DMS114 treated with DMSO at 0.1 percent for 48 hours (cell line): ENCODE results near the gene GIGYF2.
A peak's percentile ranks its signal among the peaks of the same experiment; 100 is the strongest.
"Not testable (repeated sequence)": the region's sequence is repeated elsewhere in the genome, so short reads cannot be mapped to it uniquely, and the experiment has no call there.

Experiments used
- DNase-seq: peaks from one replicate; lab custom pipeline; 2025; ENCODE audit not compliant: unreplicated experiment; lab: John Stamatoyannopoulos, UW

Gene GIGYF2, protein sequence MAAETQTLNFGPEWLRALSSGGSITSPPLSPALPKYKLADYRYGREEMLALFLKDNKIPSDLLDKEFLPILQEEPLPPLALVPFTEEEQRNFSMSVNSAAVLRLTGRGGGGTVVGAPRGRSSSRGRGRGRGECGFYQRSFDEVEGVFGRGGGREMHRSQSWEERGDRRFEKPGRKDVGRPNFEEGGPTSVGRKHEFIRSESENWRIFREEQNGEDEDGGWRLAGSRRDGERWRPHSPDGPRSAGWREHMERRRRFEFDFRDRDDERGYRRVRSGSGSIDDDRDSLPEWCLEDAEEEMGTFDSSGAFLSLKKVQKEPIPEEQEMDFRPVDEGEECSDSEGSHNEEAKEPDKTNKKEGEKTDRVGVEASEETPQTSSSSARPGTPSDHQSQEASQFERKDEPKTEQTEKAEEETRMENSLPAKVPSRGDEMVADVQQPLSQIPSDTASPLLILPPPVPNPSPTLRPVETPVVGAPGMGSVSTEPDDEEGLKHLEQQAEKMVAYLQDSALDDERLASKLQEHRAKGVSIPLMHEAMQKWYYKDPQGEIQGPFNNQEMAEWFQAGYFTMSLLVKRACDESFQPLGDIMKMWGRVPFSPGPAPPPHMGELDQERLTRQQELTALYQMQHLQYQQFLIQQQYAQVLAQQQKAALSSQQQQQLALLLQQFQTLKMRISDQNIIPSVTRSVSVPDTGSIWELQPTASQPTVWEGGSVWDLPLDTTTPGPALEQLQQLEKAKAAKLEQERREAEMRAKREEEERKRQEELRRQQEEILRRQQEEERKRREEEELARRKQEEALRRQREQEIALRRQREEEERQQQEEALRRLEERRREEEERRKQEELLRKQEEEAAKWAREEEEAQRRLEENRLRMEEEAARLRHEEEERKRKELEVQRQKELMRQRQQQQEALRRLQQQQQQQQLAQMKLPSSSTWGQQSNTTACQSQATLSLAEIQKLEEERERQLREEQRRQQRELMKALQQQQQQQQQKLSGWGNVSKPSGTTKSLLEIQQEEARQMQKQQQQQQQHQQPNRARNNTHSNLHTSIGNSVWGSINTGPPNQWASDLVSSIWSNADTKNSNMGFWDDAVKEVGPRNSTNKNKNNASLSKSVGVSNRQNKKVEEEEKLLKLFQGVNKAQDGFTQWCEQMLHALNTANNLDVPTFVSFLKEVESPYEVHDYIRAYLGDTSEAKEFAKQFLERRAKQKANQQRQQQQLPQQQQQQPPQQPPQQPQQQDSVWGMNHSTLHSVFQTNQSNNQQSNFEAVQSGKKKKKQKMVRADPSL (N-terminal part only)

DNA sequence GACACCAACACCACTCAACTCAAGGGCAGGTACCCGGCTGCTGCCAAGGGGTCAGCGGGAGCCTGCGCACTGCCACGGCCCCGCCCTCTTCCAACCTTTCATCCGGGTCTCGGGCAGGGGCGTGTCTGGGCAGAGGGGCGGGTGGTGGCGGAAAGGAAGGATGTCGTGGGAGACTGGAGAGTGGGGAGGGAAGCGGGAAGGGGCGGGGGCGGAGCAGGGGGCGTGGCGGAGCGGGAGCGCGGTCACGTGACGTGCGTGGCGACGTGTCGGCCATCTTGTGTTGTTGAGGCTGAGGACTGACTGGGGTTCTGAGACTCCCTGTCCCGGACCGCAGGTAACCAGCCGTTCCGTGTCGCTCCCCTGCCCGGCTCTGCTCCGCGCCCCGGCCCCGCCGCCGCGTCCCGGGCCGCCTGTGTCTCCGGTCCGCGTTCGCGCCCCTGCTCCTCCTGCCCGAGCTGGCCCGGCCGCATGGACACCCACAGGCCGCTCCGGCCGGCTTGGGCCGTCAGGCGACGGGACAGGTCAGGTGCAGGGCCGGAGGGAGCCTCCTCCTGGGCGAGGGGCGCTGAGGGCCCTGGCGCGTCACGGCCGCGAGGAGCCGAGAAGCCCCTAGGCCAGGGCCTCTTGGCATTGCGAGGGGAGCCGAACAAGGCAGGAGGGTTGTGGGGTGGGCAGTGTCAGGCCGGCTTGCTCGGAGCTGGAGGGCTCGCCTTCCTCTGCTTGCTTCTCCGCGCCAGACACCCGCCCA lies at the start of gene GIGYF2:
Gene GIGYF2, plus strand, starts transcription at position 273 of the 748 bp plus-strand sequence. CDS start 37,867 bp downstream, outside the sequence.
- peak; percentile 92 for DNase-seq

DNA sequence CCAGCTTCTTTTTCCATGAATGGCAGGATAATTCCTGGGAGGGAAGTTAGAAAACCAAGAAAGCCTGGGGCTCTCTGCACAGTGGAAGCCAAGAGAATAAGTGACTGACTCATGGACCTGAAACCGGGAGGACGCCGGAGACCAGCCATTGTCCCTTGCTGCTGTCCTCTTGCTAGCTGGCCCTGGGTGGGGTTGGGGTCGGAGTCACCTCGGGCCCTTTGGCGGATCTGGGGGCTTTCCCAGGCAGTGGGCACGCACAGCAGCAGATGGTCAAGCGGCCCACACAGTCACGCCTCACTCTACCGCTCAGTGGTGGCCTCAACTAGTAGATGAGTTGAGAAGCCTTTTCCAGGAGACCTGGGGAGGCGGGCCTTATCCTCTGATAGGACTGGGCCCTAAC lies 48.1 kb upstream of the GIGYF2 start:
- DNase-seq, result no peak

DNA sequence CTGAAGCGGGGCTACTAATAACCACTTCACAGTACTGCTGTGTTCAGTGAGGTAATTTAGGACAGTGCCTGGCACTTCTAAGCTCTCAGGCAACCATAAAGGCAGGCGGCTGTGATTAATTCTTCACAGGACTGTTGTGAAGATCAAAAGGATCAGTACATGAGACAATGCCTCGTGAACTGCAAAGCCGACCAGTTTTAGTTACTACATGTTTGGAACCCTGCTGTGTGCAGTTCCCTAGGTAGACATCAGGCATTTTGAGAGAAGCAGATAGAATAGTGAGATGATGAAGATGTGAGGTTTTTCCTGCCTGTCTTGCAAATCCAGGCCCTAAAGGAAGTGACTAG lies 44.7 kb upstream of the GIGYF2 start:
- no peak for DNase-seq

DNA sequence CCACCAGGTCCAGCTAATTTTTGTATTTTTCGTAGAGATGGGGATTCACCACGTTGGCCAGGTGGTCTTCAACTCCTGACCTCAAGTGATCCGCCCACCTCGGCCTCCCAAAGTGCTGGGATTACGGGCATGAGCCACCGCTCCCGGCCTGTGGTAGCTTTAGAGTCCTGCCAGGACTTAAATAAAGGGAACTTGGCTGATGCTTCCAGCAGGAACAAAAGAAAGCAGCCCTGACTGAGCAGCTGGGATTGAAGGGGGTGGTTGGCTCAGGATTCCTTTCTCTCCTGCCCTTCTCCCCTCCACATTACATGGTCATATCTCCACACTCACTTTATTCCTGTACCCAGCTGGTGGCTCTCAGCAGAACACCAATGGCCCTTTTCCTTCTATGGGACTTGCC lies 43.7 kb upstream of the GIGYF2 start:
- DNase-seq, result no peak

DNA sequence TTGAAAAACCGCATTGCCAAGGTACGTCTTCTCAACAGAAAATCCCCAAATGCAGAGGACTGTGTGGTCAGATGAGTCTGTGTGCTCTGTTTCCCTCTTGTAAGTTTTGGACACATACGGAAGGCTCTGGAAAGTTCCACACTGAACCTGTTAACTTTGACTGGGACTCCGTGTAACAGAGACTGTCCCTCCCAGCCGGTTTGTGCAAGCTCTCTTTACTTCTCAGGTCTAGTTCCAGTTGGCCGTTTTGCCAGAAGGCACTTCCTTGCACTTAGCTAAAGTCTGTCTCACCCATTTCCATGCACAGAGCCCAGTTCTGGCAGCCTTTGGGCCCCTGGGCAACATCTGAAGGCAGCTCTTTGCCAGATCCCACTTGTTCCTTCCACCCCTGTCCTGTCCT lies 41.7 kb upstream of the GIGYF2 start:
- no peak for DNase-seq

DNA sequence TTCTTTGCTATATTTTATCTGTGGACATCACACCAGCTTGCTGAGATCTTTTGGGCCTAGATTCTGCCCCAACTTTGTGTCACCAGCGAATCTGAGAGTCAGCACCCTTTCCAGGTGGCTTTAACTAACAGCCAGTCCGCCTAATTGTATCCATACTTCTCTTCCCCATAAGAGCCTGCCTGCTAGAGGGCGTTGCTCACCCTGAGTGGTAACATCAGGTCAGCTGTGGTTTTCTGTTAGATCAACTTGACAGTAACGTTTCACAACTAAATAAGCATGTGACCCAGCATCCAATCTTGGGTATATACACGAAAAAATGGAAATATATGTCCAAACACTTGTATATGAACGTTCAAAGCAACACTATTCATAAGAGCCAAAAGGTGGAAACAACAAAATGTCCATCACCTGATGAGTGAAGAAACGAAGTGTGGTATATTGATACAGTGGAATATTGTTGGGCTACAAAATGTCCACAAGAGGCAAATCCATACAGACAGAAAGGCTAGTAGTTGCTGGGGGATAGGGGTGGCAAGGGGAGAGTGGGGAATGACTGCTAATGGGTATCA lies 38.8 kb upstream of the GIGYF2 start:
- no peak for DNase-seq

DNA sequence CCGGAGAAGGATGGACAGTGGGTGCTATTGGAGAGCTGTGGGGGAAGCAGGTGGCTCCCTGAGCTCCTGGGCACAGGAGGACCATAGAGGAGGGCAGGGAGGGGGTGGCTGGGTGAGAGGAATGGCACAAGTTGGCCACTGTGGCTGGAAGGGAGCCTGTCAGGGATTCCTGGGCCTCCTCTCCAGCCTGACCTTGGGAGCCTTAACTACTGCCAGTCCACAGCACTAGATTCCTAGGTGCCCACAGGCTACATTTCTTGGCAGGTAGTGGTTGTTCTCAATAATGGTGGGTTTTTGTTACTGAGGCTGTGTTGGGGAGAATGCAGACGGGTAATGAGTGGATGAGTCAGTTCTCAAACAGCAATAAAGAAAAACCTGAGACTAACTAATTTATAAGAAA lies 37.8 kb upstream of the GIGYF2 start:
- DNase-seq, result no peak

DNA sequence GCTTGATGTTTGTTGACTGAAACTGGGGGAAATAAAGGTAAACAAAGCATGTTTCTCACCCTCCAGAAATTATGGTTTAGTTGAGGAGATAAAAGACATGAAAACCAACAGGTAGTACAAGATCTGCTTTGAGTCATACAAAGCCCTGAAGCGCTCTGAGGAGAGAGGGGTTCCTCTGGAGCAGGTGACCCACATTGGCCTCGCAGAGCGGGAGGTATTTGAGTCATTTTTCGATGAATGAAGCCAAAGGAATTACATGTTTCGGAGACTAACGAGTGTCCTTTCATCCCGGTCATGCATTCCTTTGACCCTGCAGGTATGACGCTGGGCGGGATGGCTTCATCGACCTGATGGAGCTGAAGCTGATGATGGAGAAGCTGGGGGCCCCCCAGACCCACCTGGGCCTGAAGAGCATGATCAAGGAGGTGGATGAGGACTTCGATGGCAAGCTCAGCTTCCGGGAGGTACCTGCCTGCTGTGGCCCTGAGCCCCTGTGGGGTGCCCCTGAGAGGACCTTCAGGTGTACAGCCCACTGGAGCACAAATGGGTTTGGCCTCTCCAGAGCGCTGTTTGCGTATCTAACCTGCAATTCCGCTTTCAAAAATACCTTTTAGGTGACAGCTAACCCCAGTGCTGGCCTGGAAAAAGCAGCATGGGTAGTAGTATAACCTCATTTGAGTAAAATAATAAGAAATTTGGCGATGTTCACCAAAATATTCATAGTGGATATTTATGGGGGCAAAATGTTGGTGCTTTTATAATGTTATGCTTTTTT lies 34.5 kb upstream of the GIGYF2 start:
- no peak for DNase-seq

DNA sequence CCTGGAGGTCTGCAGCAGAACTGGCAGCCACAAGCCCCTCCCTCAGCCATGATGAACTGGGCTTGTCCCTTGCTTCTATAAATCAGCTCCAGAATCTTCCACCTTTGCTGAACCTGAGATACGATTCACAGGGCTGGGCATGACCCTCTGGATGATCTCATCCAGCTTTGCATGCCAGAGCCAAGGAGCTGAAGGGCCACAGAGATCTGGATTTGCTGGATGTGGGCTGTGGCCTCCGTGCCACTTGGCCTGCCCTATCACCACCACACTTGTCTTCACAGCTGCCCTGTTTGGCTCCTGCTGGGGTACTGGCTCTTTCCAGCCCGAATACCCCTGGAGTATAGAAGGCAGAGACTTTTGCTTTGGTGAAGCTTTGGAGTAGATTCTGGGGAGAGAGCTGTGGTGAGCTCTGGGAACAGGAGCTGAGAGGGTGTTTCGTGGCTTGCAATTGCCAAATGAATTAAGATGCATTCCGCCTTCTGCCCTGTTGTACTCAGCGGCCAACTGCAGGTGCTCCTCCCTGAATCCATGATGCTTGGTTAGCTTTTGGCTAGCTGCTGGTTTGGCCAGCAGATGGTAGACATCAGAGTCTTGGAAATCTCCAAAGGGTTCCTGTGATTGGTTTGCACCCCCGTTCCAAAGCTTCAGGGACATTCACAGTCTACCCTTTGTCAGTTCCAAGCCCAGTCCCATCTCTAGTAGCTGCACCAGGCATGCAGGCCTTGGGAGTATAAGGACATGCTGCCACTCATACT lies 30.9 kb upstream of the GIGYF2 start:
- DNase-seq, result no peak

DNA sequence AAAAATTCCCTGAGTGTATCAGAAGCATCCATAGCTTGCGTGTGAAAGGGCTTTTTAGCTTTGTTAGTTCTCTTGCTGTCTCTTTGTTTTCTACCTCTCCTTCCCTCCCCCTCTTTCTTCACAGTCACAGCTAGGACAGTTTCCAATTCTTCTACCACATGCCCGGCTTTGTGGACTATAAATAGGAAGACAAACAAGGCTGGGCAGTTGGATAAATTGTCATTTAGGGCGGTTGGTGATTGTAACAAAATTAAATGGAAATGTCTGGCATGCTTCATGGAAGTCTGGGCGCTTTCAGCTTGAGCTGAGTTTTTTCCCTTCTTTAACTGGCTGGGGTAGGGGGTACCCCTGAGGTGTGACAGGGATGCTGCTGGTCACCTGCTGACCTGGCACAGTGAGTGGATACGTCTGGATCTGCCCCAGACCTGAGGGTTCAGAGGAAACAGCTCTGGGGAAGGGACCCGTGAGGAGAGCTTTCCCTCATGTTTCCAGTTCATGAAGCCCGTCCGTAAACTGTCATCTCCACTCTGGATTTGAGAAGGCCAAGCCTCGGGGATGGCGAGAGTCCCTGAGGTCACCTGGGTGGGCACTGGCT lies 29.0 kb upstream of the GIGYF2 start:
- DNase-seq, result no peak

DNA sequence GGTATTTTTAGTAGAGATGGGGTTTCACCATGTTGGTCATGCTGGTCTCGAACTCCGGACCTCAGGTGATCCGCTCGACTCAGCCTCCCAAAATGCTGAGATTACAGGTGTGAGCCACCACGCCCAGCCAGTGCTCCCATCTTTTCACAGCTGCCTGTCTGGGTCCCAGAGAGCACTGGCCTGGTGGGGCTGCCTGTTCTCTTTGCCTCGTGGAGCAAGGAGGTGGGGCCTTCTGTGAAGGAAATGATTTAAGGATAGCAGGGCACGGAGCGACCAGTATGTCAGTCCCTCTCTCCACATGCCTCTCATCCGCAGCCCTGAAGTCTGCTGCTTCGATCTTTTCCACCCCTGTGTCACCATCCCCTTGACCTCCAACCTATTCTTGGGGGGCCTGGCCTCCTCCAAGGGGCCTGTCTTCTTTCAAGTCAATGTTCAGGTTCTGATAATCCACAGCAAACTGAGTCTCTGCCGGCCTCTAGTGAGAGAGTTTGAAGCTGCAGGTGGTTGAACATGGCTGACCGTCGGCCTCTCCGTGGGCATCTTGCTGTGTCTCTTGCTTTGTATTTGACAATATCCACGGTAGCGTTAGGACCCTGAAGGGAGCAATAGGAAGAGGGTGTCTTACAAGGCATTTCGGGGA lies 28.2 kb upstream of the GIGYF2 start:
- DNase-seq, result peak; percentile 16

DNA sequence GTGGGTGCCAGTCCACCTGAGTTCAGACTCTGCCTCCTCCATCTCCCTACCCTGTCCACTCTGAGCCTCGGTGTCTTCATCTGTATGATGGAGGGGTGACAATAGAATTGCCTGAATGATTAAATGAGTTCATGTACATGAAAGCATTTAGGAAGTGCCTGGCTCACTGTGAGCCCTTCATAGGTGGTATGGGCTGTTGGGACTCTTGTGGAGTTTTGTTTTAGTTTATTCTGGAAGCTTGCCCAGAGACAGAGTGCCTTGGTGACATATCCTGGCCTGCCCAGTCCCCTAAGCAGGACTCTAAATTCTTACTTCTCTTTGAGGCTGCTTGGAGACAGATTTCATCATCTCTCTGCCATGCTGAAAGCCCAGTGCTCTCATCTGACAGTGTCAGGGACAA lies 24.5 kb upstream of the GIGYF2 start:
- DNase-seq, result no peak

DNA sequence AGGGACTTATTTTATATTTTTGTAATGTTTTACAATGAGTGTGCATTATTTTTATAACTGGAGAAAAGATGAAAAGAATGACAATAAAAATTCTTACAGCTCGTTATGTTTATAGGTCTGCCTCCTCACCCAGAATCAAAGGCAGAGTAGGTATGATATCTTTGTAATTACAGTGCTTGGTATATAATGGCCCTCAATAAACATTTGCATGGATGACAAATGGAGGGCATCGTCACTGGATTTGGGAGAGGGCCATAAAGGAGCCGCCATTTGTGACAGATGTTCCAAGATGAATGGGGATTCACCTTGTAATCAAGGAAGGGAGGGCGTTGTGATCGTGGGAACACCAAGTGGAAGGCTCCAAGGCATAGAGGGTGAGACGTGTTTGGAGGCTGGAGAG lies 22.6 kb upstream of the GIGYF2 start:
- DNase-seq, result no peak

DNA sequence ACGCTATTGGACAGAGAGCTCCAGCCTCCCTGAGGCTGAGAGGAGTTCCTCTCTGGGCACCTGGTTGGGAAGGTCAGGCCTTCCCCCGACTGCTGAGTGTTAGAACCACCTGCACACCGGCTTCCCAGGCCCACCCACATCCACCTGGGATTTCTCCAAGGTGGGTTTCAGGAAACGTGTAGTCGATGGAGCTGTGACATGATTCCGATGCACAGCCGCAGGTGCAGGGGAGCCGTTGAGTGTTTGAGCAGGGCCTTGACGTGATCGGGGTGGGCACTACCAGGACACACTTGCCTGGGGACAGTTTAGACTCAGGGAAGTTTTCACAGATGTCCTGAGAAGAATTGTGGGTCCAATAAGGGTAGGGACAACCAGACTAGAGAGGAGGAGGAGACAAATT lies 21.8 kb upstream of the GIGYF2 start:
- no peak for DNase-seq

DNA sequence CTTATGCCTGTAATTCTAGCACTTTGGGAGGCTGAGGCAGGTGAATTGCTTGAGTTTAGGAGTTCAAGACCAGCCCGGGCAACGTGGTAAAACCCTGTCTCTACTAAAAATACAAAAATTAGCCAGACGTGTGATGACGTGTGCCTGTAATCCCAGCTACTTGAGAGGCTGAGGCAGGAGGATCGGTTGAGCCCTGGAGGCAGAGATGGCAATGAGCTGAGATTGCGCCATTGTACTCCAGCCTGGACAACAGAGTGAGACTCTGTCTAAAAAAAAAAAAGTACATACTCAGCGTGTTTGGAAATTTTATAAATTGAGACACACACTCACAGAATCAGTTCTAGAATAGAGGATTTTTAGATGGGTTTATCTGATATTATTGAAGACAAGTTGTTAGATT lies 17.1 kb upstream of the GIGYF2 start:
- no peak for DNase-seq

DNA sequence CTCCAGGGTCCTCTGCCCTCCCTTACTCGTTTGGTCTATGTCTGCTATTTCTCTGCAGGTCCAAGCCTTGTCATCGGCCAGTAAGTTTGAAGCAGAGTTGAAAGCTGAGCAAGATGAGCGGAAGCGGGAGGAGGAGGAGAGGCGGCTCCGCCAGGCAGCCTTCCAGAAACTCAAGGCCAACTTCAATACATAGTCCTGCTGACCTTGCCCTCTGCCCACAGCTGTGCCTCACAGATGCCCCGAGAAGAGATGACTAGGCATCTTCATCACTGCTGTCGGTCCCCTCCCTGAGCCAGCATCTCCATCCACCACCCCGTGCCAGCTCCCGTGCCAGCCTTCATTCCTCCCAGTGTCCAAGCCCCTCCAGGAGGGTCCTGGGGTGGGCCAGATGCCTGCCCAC lies 15.6 kb upstream of the GIGYF2 start:
- DNase-seq, result no peak

DNA sequence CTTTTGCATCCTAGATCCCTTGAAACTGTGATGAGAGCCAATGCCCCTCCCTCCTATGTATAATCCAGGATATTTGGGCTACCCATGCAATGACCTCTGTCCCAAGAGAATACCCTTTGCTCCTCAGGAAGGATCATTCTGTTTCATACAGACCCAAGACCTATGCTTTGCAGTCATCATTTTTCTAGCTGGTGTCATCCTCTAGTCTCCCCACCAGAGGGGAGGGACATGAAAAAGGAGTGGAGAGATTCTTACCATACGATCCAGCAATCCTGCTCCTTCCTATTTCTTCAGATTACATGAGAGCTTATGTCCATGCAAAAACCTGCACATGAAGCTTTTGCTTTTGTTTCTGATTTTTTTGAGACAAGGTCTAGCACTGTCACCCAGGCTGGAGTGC lies 13.8 kb upstream of the GIGYF2 start:
- no peak for DNase-seq

DNA sequence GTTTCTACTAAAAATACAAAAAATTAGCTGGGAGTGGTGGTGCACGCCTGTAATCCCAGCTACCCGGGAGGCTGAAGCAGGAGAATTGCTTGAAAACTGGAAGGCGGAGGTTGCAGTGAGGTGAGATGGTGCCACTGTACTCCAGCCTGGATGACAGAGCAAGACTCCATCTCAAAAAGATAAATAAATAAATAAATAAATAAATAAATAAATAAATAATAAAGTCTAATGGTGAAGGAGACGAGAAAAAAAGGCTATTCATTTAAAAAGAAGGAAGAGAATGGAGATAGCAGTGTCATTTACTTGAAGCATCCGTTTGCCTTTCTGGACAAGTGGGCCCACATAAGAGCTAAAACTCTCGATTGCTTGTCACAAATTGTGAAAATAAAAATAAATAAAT lies 11.7 kb upstream of the GIGYF2 start:
- not testable (repeated sequence) for DNase-seq
